ACC112 (cell line): ENCODE results near the gene ERGIC1.
"Not testable (repeated sequence)": the region's sequence is repeated elsewhere in the genome, so short reads cannot be mapped to it uniquely, and the experiment has no call there.

ENCODE experiments used
- H2AFZ ChIP-seq: fragments of 200-600 bp; sonication (generic); one replicate; pipeline ENCODE4 v1.6.0; 2017; ENCODE audit warnings: antibody characterized with exemption, low read length; ENCODE audit not compliant: unreplicated experiment
- H3K27ac ChIP-seq: fragments of 200-600 bp; sonication (generic); 2 replicates; pipeline ENCODE4 v1.5.1; 2014; ENCODE audit warnings: low read depth, mild to moderate bottlenecking, antibody characterized with exemption, low read length, moderate library complexity
- H3K27me3 ChIP-seq: fragments of 200-600 bp; sonication (generic); 2 replicates; pipeline ENCODE4 v1.6.1; 2014; ENCODE audit warnings: mild to moderate bottlenecking, antibody characterized with exemption, low read length, moderate library complexity, mixed read lengths; ENCODE audit not compliant: insufficient read depth
- H3K36me3 ChIP-seq: fragments of 200-600 bp; sonication (generic); 2 replicates; pipeline ENCODE4 v1.6.1; 2016; ENCODE audit warnings: mild to moderate bottlenecking, antibody characterized with exemption, low read length, moderate library complexity, mixed read lengths; ENCODE audit not compliant: insufficient read depth
- H3K4me1 ChIP-seq: fragments of 200-600 bp; sonication (generic); one replicate; pipeline ENCODE4 v1.6.1; 2016; ENCODE audit warnings: low read length, mixed read lengths; ENCODE audit not compliant: insufficient read depth, unreplicated experiment, control insufficient read depth
- H3K4me3 ChIP-seq: fragments of 200-600 bp; sonication (generic); 2 replicates; pipeline ENCODE4 v1.5.1; 2014; ENCODE audit warnings: mild to moderate bottlenecking, low read depth, low read length
- H3K79me2 ChIP-seq: fragments of 200-600 bp; sonication (generic); one replicate; pipeline ENCODE4 v1.6.0; 2016; ENCODE audit warnings: low read length; ENCODE audit not compliant: control insufficient read depth, unreplicated experiment, insufficient read depth

ERGIC1 gene

GRCh38 chr5:172896465-172896864 lies 62.4 kb downstream of the ERGIC1 start:
- Histone ChIP-seq H3K79me2 (peaks cover 5% of the 10 kb centered on the region), H3K4me1 (peaks cover 48% of the 10 kb centered on the region), H3K27ac (peak overlapping the region; percentile 99), H2AFZ (no peak overlapping the region), H3K27me3 (no peaks in the 10 kb centered on the region), H3K4me3 (no peak overlapping the region), H3K36me3 (peaks cover 15% of the 10 kb centered on the region; the same call in 1 of the 2 replicates)

GRCh38 chr5:172897067-172897466 lies 63.0 kb downstream of the ERGIC1 start:
- H3K36me3 ChIP-seq, result peaks cover 19% of the 10 kb centered on the region; the same call in 1 of the 2 replicates
- peak overlapping the region; percentile 99 for H3K27ac ChIP-seq
- H2AFZ ChIP-seq, H3K27me3 ChIP-seq: not testable (repeated sequence)
- H3K79me2 ChIP-seq, result peaks cover 10% of the 10 kb centered on the region
- H3K4me1 ChIP-seq, result peaks cover 49% of the 10 kb centered on the region
- peak overlapping the region; percentile 43 for H3K4me3 ChIP-seq

- Histone ChIP-seq H2AFZ (no peak overlapping the region), H3K4me3 (peak overlapping the region; percentile 43), H3K36me3 (peaks cover 18% of the 10 kb centered on the region; the same call in 1 of the 2 replicates), H3K79me2 (peaks cover 8% of the 10 kb centered on the region), H3K4me1 (peaks cover 49% of the 10 kb centered on the region), H3K27me3 (no peaks in the 10 kb centered on the region), H3K27ac (peak overlapping the region; percentile 99)
Observed at GRCh38 chr5:172897481-172898217, 63.6 kb downstream of the ERGIC1 start.

GRCh38 chr5:172898218-172898842 lies 64.3 kb downstream of the ERGIC1 start:
- H3K36me3 ChIP-seq, result peaks cover 15% of the 10 kb centered on the region; the same call in 1 of the 2 replicates
- H3K27me3 ChIP-seq, result no peaks in the 10 kb centered on the region
- peaks cover 13% of the 10 kb centered on the region for H3K79me2 ChIP-seq
- H3K4me3 ChIP-seq, result no peak overlapping the region
- peaks cover 54% of the 10 kb centered on the region for H3K4me1 ChIP-seq
- H2AFZ ChIP-seq, result no peak overlapping the region
- peak overlapping the region; percentile 99 for H3K27ac ChIP-seq

GRCh38 chr5:172898843-172899369 lies 64.9 kb downstream of the ERGIC1 start:
- peaks cover 15% of the 10 kb centered on the region; the same call in 1 of the 2 replicates for H3K36me3 ChIP-seq
- H3K4me3 ChIP-seq, result no peak overlapping the region
- no peaks in the 10 kb centered on the region for H3K27me3 ChIP-seq
- H3K79me2 ChIP-seq, result peaks cover 16% of the 10 kb centered on the region
- peak overlapping the region; percentile 99 for H3K27ac ChIP-seq
- peaks cover 59% of the 10 kb centered on the region for H3K4me1 ChIP-seq
- H2AFZ ChIP-seq, result no peak overlapping the region

GRCh38 chr5:172899436-172899835 lies 65.4 kb downstream of the ERGIC1 start:
- peaks cover 65% of the 10 kb centered on the region for H3K4me1 ChIP-seq
- peaks cover 15% of the 10 kb centered on the region; the same call in 1 of the 2 replicates for H3K36me3 ChIP-seq

GRCh38 chr5:172901012-172901780 lies 67.1 kb downstream of the ERGIC1 start:
- H2AFZ ChIP-seq, result no peak overlapping the region
- peaks cover 25% of the 10 kb centered on the region for H3K79me2 ChIP-seq
- no peaks in the 10 kb centered on the region for H3K27me3 ChIP-seq
- H3K36me3 ChIP-seq, result peaks cover 15% of the 10 kb centered on the region; the same call in 1 of the 2 replicates
- peaks cover 82% of the 10 kb centered on the region for H3K4me1 ChIP-seq
- no peak overlapping the region for H3K4me3 ChIP-seq
- H3K27ac ChIP-seq, result peak overlapping the region; percentile 99

More at GRCh38 chr5:172899436-172899835, 65.4 kb downstream of the ERGIC1 start:
- peaks cover 21% of the 10 kb centered on the region for H3K79me2 ChIP-seq
- H3K27ac ChIP-seq, result peak overlapping the region; percentile 99
- no peaks in the 10 kb centered on the region for H3K27me3 ChIP-seq
- no peak overlapping the region for H3K4me3 ChIP-seq
- no peak overlapping the region for H2AFZ ChIP-seq

- Histone ChIP-seq H3K4me1 (peaks cover 82% of the 10 kb centered on the region), H3K36me3 (peaks cover 15% of the 10 kb centered on the region; the same call in 1 of the 2 replicates), H3K4me3 (no peak overlapping the region), H2AFZ (no peak overlapping the region), H3K27ac (peak overlapping the region; percentile 99), H3K79me2 (peaks cover 25% of the 10 kb centered on the region), H3K27me3 (no peaks in the 10 kb centered on the region)
Observed at GRCh38 chr5:172901788-172902496, 67.9 kb downstream of the ERGIC1 start.

- Histone ChIP-seq H2AFZ (no peak overlapping the region), H3K27ac (peak overlapping the region; percentile 99), H3K79me2 (peaks cover 25% of the 10 kb centered on the region), H3K4me3 (no peak overlapping the region), H3K27me3 (no peaks in the 10 kb centered on the region), H3K4me1 (peaks cover 74% of the 10 kb centered on the region), H3K36me3 (peaks cover 15% of the 10 kb centered on the region; the same call in 1 of the 2 replicates)
Observed at GRCh38 chr5:172902497-172903472, 68.7 kb downstream of the ERGIC1 start.
